Activated CD4-positive, CD25-positive, alpha-beta regulatory T cell (primary cell): Measurements from ENCODE around the gene GALNT11.
A peak's percentile ranks its signal among the peaks of the same experiment; 100 is the strongest.
"Not testable (repeated sequence)": the region's sequence is repeated elsewhere in the genome, so short reads cannot be mapped to it uniquely, and the experiment has no call there.

Source experiments
- DNase-seq, 4 experiments: peaks; one replicate each; lab custom pipeline; 2025; lab: John Stamatoyannopoulos, UW

The GALNT11 gene

GRCh38 chr7:152075379-152075778, 49.9 kb downstream of the GALNT11 start:
- not testable (repeated sequence) for DNase-seq

DNA sequence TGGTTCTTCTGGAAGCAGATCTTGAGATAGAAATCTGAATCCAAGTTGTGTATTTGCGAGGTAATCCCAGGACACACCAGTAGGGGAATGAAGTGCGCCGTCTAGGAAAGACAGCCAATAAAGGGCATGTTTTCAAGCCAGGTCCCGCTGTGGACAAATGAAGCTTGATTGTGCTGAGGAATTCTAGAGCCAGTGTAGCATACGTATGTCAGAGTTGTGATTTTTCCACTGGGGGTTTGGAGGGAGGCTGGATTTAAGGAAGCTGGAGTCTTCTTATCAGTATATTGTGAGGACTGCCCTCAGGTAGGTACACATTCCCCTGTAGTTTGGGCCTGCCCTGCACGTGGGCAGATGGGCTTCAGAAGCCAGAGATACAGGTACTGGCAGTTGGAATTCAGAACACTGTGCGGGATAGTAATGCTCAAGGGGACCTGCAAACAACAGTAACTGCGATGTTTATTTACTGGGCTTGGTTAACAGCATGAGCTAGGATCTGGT, 50.9 kb downstream of the GALNT11 start:
- peak in 1 of 4 experiments; percentile 0 for DNase-seq

- DNase-seq = no peak
These were observed 51.8 kb downstream of the GALNT11 start for GRCh38 chr7:152076940-152077933.

DNA sequence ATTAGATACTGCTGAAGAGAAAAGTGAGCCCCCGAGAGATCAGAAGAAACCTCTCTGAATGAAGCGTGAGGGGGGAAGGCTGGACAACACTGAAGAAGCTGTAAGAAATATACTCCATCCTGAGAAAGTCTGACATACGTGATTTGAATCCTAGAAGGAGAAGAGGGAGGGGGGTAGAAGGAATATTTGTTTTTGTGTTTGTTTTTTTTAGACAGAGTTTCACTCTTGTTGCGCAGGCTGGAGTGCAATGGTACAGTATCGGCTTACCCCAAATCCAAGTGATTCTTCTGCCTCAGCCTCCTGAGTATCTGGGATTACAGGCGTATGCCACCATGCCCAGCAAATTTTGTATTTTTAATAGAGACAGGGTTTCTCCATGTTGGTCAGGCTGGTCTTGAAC, 52.6 kb downstream of the GALNT11 start:
- DNase-seq = no peak

- no peak for DNase-seq
These were observed 53.3 kb downstream of the GALNT11 start for GRCh38 chr7:152078786-152079185.

DNA sequence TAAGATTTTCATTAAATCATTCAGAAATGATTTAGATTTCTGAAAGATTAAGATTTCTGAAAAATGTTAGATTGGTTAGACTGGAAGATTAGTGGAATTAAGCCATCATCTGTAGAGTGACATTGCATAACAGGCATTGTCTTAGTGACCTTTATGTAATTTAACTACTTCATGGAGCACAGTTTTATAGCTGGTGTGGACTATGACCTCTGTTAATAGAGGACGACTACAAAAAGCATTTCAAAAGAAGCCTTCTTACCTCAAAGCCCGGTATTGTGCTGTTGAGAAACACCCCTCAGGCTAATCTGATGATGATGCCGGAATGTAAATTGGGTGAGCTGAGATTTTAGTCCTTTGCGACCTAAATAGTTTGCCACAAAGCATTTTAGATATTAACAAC, 55.6 kb downstream of the GALNT11 start:
- DNase-seq = no peak

- DNase-seq = not testable (repeated sequence)
These were observed 56.7 kb downstream of the GALNT11 start for GRCh38 chr7:152082073-152082721.

GRCh38 chr7:152085131-152085530, 59.7 kb downstream of the GALNT11 start:
- DNase-seq = no peak

- no peak for DNase-seq
These were observed 61.0 kb downstream of the GALNT11 start for GRCh38 chr7:152086513-152086912.

DNA sequence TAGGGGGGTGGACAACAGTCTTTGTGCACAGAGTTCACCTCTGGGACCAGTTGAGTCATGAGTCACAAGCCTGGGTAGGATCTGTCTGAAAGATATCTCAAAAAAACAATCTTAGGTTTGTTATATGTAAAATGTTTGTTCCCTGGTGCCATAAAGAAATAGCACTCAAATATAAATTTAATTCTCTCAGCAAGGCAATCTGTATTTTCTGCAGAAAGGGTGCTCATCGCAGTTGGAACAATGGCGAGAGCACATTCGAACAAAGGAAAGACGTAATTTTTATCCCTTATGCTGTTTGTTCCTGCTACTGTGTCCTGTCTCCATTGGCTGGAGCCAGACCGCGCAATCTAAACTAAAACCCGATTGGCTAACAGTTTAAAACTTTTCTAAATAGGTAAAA, 63.7 kb downstream of the GALNT11 start:
- no peak for DNase-seq

GRCh38 chr7:152090747-152091146, 65.3 kb downstream of the GALNT11 start:
- no peak for DNase-seq

DNA sequence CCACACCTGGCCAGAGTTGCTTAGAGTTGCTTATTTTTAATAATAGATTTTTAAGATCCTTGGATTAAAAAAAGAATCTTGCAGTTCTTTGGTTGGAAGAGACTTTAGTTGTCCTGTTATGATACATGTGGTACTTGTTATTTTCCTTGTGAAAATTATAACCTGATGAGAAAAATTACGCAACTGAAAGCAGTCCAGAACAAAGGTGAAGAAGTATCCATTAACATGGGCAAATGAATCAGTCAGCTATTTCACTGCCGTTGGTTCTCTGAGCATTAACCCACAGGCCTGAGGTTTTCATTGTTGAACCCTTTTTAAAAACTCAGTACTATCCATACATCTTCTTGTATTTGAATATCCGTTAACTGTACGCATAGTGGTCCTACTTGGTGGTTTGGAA, 68.2 kb downstream of the GALNT11 start:
- DNase-seq = no peak

DNA sequence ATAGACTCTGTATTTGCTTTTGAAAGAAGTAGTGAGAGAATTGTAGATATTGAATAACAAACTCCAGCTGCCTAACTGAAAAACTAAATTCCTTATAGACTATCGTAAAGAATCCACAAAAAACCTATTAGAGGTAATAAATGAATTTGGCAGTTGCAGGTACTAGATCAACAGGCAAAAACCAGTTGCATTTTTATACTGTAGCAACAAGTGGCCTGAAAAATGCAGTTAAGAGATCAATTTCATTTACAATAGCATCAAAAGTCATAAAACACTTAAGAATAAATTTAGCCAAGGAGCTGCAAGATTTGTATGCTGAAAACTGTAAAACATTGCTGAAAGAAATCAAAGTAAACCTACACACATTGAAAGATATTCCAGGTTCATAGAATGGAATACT, 70.3 kb downstream of the GALNT11 start:
- DNase-seq = no peak

DNA sequence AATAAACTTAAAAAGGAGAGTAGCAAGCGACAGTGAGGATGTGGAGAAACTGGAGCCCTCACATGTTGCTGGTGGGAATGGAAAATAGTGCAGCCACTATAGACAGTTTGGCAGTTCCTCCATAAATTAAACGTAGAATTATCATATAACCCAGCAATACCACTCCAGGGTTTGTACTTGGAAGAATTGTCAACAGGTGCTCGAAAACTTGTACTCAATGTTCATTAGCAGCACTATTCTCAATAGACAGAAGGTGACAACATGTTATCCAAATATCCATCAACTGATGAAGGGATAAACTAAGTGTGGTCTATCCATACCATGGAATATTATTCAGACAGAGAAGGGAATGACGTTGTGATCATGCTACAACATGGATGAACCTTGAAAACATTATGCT, 71.9 kb downstream of the GALNT11 start:
- no peak for DNase-seq

DNA sequence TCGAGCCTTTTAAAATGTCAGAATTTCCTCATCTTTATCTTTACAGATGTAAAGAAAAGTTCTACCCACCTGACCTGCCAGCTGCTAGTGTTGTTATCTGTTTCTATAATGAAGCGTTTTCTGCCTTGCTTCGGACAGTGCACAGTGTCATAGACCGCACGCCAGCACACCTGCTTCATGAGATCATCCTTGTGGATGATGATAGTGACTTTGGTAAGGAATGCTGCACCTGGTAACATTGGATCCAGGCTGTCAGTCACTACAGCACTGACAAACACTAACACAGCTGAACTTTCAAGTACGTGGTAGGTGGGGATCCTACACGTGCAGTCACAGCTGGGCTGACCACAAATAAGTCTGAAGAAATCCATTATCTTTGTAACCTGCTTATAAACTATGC, 77.6 kb downstream of the GALNT11 start:
- DNase-seq = no peak

GRCh38 chr7:152103691-152104090, 78.2 kb downstream of the GALNT11 start:
- no peak for DNase-seq

DNA sequence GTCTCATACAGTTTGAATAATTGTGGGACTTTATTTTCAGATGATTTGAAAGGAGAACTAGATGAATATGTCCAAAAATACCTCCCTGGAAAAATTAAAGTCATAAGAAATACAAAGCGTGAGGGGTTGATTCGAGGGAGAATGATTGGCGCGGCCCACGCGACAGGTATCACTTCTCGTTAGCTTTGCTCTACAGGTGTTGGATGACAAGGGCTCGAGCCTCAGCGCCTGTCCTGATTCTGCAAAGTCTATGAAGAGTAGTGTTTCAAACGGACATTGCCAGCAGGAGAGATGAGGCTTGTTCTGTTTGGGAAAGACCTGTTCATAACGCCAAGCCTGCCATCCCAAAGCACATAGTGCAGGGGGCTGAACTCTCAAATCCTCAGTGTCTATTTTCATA, 79.7 kb downstream of the GALNT11 start:
- no peak for DNase-seq

DNA sequence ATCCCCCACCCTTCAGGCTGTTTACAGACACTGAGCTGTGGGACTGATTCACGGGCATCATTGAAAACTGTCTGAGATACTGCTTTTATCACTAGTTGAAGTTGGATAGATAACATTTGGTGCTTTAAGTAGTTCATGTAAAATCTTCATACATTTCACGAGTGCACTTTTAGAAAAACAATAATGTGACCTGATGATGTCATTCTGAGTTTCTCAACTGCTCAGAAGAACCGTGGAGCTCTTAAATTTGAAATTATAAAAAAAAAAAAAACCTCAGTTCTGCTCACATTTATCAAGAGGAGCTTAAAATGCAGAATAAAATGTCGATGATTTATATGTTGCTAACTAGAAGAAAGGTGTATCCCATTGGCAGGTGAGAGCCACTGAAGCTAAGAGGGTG, 81.5 kb downstream of the GALNT11 start:
- DNase-seq = no peak

DNA sequence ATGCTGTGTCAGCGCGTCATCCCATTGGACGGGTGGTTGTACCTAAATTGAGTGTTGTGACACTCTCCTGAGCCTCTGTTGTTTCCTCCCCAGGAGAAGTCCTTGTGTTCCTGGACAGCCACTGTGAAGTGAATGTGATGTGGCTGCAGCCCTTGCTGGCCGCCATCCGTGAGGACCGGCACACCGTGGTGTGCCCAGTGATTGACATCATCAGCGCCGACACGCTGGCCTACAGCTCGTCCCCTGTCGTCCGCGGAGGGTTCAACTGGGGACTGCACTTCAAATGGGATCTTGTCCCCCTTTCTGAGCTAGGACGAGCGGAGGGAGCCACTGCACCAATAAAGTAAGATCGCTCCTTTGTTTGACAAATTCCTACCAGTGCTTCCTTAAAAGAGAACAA, 82.5 kb downstream of the GALNT11 start:
- no peak for DNase-seq

DNA sequence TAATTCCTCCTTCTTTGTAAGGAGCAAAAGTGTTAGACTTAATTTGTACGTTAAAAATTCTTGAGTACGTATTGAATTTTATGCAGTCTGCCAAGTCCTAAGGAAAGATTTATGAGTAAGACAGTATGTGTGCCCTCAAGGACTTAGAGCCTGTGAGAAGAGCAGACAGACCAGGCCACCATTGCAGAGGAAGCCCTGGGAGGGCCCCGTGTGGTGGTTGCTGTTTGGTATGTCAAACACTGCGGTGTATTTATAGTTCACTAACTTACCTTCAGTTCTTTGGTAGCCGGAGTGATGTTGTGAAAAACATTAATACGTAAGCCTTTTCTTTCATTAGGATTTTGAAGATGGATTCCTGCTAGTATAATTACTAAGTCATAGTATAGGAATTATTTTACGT, 82.9 kb downstream of the GALNT11 start:
- no peak for DNase-seq

- DNase-seq = no peak
These were observed 87.4 kb downstream of the GALNT11 start for GRCh38 chr7:152112829-152113228.

DNA sequence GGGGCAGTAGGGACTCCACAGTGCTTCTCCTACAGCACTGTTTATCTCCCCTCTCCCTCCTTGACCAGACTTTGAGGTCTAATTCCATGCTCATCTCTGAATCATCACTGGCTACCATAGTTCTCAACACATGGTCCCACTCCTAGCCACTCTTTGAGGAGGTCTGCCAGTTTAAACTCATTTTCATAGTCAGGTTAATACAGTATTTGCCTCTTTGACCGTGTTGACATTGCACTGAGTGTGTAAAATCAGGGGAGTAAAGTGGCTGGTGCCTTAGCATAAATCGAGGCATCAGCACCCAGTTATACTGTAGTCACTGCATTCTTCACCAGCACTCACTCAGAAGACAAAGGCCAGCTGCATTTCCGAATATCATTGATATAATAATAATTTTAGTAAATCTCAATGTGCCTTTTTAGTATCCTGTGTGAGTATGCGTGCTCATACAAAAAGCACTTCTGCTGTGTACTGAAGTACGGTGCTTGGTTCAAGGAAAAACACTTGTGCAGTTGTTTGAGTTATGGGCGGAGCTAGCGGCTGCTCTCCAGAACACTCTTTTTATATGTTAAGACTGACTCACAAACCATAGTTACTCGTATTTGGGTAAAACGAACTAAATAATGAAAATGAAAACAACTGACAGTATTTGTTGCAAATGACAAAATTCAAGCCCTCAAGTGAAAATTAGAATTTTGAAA, 89.7 kb downstream of the GALNT11 start:
- DNase-seq = no peak
